ENCODE measurements around the gene GK2. TPM values are rescaled to one million over a fixed set of nuclear protein-coding genes. Genes with fewer than 3 reads are reported as not detected.

GK2 gene
- polyA plus RNA-seq, 1 of the 3 experiments (the other 2 are of a cell fraction): not detected

DNA sequence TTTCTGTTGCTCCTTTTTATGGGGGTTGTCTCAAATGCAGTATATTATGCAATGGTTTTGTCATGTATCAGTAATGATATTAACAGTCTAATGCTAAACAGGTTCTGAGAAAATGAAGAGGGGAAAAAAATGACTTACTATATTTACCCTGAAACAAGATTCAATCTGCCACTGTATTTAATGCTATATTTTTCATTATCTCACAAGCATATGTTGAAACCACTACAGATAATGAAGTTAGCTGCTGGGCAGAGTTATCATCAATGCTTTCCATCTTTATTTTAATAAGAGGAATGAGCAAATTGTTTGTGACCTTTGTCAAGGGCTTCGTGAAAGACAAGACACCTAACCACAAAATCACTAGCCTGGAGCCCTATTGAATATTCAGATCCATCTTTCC is 49.6 kb downstream of the GK2 start:
- 7% methylated on average over 1 of the region's 1 CpG for WGBS (ENCODE audit: low lambda C conversion rate)
- no peak overlapping the region for H3K4me2 ChIP-seq
- no peaks in the 10 kb centered on the region for H3K9me3 ChIP-seq
- TF ChIP-seq, protein P1, sequence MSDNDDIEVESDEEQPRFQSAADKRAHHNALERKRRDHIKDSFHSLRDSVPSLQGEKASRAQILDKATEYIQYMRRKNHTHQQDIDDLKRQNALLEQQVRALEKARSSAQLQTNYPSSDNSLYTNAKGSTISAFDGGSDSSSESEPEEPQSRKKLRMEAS (IDR thresholded peaks at IDR 0.05; ENCODE audit: low read depth): no peak
- TF ChIP-seq GABPA (IDR thresholded peaks at IDR 0.05; ENCODE audit: low read depth) (no peak), RAD21 (IDR thresholded peaks at IDR 0.05; ENCODE audit: low read length) (peak; percentile 22), POLR2AphosphoS5 (IDR thresholded peaks at IDR 0.05; ENCODE audit: low read depth, low read length) (no peak), NFIC (IDR thresholded peaks at IDR 0.05; ENCODE audit: borderline replicate concordance) (no peak), EZH2phosphoT487 (IDR thresholded peaks at IDR 0.05; ENCODE audit: borderline replicate concordance, low read depth) (no peak), RXRA (IDR thresholded peaks at IDR 0.05; ENCODE audit: borderline replicate concordance, low read depth) (no peak), FOSL2 (IDR thresholded peaks at IDR 0.05; ENCODE audit: borderline replicate concordance, low read depth) (no peak), FOXM1 (IDR thresholded peaks at IDR 0.05; ENCODE audit: low read depth) (no peak), CHD2 (IDR thresholded peaks at IDR 0.05; ENCODE audit: low read length, partially characterized antibody) (peak; percentile 57), SIN3A (IDR thresholded peaks at IDR 0.05; ENCODE audit: borderline replicate concordance, low read depth, low read length) (no peak), MEF2A (IDR thresholded peaks at IDR 0.05; ENCODE audit: borderline replicate concordance, low read depth) (no peak), TAF1 (IDR thresholded peaks at IDR 0.05; ENCODE audit: borderline replicate concordance, low read depth, low read length) (no peak), EP300 (IDR thresholded peaks at IDR 0.05; ENCODE audit: borderline replicate concordance in 1 of 2, low read depth in 1 of 2, low read length in 1 of 2) (peak in 1 of 2 experiments; percentile 96; a peak in 2 of 4 replicates), TCF12 (IDR thresholded peaks at IDR 0.05) (peak; percentile 32; the same call in 1 of the 2 replicates), FOXJ3 (CRISPR knock-in tag; IDR thresholded peaks at IDR 0.05) (no peak), JUND (IDR thresholded peaks at IDR 0.05) (no peak), RFX5 (IDR thresholded peaks at IDR 0.05; ENCODE audit: low read length) (peak; percentile 64; the same call in 1 of the 2 replicates), NRF1 (IDR thresholded peaks at IDR 0.05; ENCODE audit: low read depth, low read length) (no peak), TEAD4 (IDR thresholded peaks at IDR 0.05; ENCODE audit: borderline replicate concordance, insufficient read depth) (0 out of 2 replicates have a peak, but pooled peaks have one; percentile 9), MXI1 (IDR thresholded peaks at IDR 0.05; ENCODE audit: low read depth, low read length) (no peak), ELF1 (IDR thresholded peaks at IDR 0.05) (no peak)
- TF ChIP-seq, protein P2, sequence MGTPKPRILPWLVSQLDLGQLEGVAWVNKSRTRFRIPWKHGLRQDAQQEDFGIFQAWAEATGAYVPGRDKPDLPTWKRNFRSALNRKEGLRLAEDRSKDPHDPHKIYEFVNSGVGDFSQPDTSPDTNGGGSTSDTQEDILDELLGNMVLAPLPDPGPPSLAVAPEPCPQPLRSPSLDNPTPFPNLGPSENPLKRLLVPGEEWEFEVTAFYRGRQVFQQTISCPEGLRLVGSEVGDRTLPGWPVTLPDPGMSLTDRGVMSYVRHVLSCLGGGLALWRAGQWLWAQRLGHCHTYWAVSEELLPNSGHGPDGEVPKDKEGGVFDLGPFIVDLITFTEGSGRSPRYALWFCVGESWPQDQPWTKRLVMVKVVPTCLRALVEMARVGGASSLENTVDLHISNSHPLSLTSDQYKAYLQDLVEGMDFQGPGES (IDR thresholded peaks at IDR 0.05; ENCODE audit: low read depth, low read length): no peak
- TF ChIP-seq, protein P3, sequence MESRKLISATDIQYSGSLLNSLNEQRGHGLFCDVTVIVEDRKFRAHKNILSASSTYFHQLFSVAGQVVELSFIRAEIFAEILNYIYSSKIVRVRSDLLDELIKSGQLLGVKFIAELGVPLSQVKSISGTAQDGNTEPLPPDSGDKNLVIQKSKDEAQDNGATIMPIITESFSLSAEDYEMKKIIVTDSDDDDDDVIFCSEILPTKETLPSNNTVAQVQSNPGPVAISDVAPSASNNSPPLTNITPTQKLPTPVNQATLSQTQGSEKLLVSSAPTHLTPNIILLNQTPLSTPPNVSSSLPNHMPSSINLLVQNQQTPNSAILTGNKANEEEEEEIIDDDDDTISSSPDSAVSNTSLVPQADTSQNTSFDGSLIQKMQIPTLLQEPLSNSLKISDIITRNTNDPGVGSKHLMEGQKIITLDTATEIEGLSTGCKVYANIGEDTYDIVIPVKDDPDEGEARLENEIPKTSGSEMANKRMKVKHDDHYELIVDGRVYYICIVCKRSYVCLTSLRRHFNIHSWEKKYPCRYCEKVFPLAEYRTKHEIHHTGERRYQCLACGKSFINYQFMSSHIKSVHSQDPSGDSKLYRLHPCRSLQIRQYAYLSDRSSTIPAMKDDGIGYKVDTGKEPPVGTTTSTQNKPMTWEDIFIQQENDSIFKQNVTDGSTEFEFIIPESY (IDR thresholded peaks at IDR 0.05; ENCODE audit: borderline replicate concordance, low read depth): no peak
- TF ChIP-seq, protein P4, sequence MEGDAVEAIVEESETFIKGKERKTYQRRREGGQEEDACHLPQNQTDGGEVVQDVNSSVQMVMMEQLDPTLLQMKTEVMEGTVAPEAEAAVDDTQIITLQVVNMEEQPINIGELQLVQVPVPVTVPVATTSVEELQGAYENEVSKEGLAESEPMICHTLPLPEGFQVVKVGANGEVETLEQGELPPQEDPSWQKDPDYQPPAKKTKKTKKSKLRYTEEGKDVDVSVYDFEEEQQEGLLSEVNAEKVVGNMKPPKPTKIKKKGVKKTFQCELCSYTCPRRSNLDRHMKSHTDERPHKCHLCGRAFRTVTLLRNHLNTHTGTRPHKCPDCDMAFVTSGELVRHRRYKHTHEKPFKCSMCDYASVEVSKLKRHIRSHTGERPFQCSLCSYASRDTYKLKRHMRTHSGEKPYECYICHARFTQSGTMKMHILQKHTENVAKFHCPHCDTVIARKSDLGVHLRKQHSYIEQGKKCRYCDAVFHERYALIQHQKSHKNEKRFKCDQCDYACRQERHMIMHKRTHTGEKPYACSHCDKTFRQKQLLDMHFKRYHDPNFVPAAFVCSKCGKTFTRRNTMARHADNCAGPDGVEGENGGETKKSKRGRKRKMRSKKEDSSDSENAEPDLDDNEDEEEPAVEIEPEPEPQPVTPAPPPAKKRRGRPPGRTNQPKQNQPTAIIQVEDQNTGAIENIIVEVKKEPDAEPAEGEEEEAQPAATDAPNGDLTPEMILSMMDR (IDR thresholded peaks at IDR 0.05): no peak
- TF ChIP-seq, protein P5, sequence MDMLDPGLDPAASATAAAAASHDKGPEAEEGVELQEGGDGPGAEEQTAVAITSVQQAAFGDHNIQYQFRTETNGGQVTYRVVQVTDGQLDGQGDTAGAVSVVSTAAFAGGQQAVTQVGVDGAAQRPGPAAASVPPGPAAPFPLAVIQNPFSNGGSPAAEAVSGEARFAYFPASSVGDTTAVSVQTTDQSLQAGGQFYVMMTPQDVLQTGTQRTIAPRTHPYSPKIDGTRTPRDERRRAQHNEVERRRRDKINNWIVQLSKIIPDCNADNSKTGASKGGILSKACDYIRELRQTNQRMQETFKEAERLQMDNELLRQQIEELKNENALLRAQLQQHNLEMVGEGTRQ (IDR thresholded peaks at IDR 0.05; ENCODE audit: borderline replicate concordance, low read depth, low read length): no peak
- TF ChIP-seq, protein P6, sequence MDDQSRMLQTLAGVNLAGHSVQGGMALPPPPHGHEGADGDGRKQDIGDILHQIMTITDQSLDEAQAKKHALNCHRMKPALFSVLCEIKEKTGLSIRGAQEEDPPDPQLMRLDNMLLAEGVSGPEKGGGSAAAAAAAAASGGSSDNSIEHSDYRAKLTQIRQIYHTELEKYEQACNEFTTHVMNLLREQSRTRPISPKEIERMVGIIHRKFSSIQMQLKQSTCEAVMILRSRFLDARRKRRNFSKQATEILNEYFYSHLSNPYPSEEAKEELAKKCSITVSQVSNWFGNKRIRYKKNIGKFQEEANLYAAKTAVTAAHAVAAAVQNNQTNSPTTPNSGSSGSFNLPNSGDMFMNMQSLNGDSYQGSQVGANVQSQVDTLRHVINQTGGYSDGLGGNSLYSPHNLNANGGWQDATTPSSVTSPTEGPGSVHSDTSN (IDR thresholded peaks at IDR 0.05): no peak
- TF ChIP-seq, protein P7, sequence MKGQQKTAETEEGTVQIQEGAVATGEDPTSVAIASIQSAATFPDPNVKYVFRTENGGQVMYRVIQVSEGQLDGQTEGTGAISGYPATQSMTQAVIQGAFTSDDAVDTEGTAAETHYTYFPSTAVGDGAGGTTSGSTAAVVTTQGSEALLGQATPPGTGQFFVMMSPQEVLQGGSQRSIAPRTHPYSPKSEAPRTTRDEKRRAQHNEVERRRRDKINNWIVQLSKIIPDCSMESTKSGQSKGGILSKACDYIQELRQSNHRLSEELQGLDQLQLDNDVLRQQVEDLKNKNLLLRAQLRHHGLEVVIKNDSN (IDR thresholded peaks at IDR 0.05; ENCODE audit: borderline replicate concordance, low read depth): no peak

More for the DNA sequence above, 49.6 kb downstream of the GK2 start:
- H3K9me2 ChIP-seq: no peaks in the 10 kb centered on the region
- peak; percentile 42 for DNase-seq
- no peak overlapping the region for H3K4me3 ChIP-seq (ENCODE audit: low read depth in 2 of 2, low read length in 1 of 2)
- peaks cover 0 to 3% of the 10 kb centered on the region in 2 experiments; a peak in 2 of 4 replicates for H3K4me1 ChIP-seq (ENCODE audit: control insufficient read depth in 1 of 2, insufficient read depth in 2 of 2, low read depth in 1 of 2, low read length in 1 of 2)
- CTCF ChIA-PET: no interaction called here
- no peak overlapping the region for H2AFZ ChIP-seq (ENCODE audit: low read depth)
- no peaks in the 10 kb centered on the region for H3K36me3 ChIP-seq (replicated peaks in 1 of 2; ENCODE audit: control insufficient read depth in 1 of 2, insufficient read depth in 2 of 2, low read length in 1 of 2)
- no peaks in the 10 kb centered on the region for H4K20me1 ChIP-seq (ENCODE audit: insufficient read depth)
- H3K27ac ChIP-seq (ENCODE audit: low read depth in 2 of 2, low read length in 1 of 2): no peak overlapping the region; a peak in 1 of 4 replicates
- H3K27me3 ChIP-seq (ENCODE audit: insufficient read depth): no peaks in the 10 kb centered on the region
- no peaks in the 10 kb centered on the region for H3K79me2 ChIP-seq (ENCODE audit: insufficient read depth)
- POLR2A ChIA-PET: no interaction called here
- H3K9ac ChIP-seq: no peak overlapping the region
- no peaks in the 10 kb centered on the region for H3F3A ChIP-seq (replicated peaks; ENCODE audit: insufficient read depth)
